AG10803 (cell line): ENCODE measurements around the gene ALDH1A3.
A peak's percentile ranks its signal among the peaks of the same experiment; 100 is the strongest.

Source experiments
- DNase-seq: peaks from one replicate; pipeline ENCODE4 v3.0.0; 2010; ENCODE audit warnings: low read depth
- H3K4me3 ChIP-seq: 2 replicates; pipeline ENCODE4 v1.5.1; 2011; ENCODE audit warnings: mild to moderate bottlenecking, low read length, control low read depth
- CTCF ChIP-seq: conservative IDR thresholded peaks from 2 replicates; pipeline ENCODE4 v1.5.1; 2011; ENCODE audit warnings: mild to moderate bottlenecking, low read length, control low read depth, inconsistent platforms

The ALDH1A3 gene

GRCh38 chr15:100885116-100885515, 5.5 kb downstream of the ALDH1A3 start:
- H3K4me3 ChIP-seq = no peak overlapping the region
- TF ChIP-seq CTCF = no peak
- DNase-seq = no peak

GRCh38 chr15:100885811-100886210, 6.2 kb downstream of the ALDH1A3 start:
- no peak for DNase-seq
- no peak overlapping the region for H3K4me3 ChIP-seq
- TF ChIP-seq CTCF = no peak

GRCh38 chr15:100887211-100887913, 7.7 kb downstream of the ALDH1A3 start:
- DNase-seq = no peak
- TF ChIP-seq CTCF = no peak
- H3K4me3 ChIP-seq = no peak overlapping the region

GRCh38 chr15:100889385-100890050, 9.9 kb downstream of the ALDH1A3 start:
- no peak for TF ChIP-seq CTCF
- peak; percentile 89 for DNase-seq
- peak overlapping the region; percentile 18; the same call in 1 of the 2 replicates for H3K4me3 ChIP-seq

GRCh38 chr15:100890051-100890720, 10.6 kb downstream of the ALDH1A3 start:
- DNase-seq = no peak
- no peak for TF ChIP-seq CTCF
- H3K4me3 ChIP-seq = no peak overlapping the region

GRCh38 chr15:100890850-100891249, 11.2 kb downstream of the ALDH1A3 start:
- no peak overlapping the region for H3K4me3 ChIP-seq
- TF ChIP-seq CTCF = no peak
- no peak for DNase-seq
